Fibroblast of the aortic adventitia (primary cell): ENCODE results near the gene TNFSF11. TPM values are rescaled to one million over a fixed set of nuclear protein-coding genes. Genes with fewer than 3 reads are reported as not detected.

ENCODE experiments used
- DNase-seq: peaks from one replicate; pipeline ENCODE4 v3.0.0-alpha.2; 2010; ENCODE audit warnings: low read depth
- H3K4me3 ChIP-seq: 2 replicates; pipeline ENCODE4 v1.5.1; 2011; ENCODE audit warnings: low read depth, mild to moderate bottlenecking, control low read depth, low read length, moderate library complexity
- CTCF ChIP-seq: IDR thresholded peaks from 2 replicates; pipeline ENCODE4 v1.5.1; 2011; ENCODE audit warnings: mild to moderate bottlenecking, low read length, control low read depth, inconsistent platforms; ENCODE audit not compliant: insufficient read depth
- total RNA-seq: library from RNA; depleted of rRNA; stranded (reverse); fragments of >200 nt; gene quantifications from 2 replicates; pipeline ENCODE4 v1.2.3, GENCODE V29; 2012; ENCODE audit warnings: low replicate concordance

The TNFSF11 gene
- total RNA-seq, 1 donor = 5.2 TPM

GRCh38 chr13:42652642-42653415 lies 78.9 kb downstream of the TNFSF11 start:
- TF ChIP-seq CTCF = no peak
- H3K4me3 ChIP-seq = no peak overlapping the region
- DNase-seq = no peak

GRCh38 chr13:42653679-42654078 lies 79.7 kb downstream of the TNFSF11 start:
- TF ChIP-seq CTCF = no peak
- DNase-seq = no peak
- H3K4me3 ChIP-seq = no peak overlapping the region

GRCh38 chr13:42654212-42654611 lies 80.3 kb downstream of the TNFSF11 start:
- no peak overlapping the region for H3K4me3 ChIP-seq
- TF ChIP-seq CTCF = no peak
- DNase-seq = no peak

- H3K4me3 ChIP-seq = no peak overlapping the region
- peak; percentile 20 for DNase-seq
- no peak for TF ChIP-seq CTCF
These were observed 80.8 kb downstream of the TNFSF11 start for GRCh38 chr13:42654722-42655121.

GRCh38 chr13:42656161-42656560 lies 82.2 kb downstream of the TNFSF11 start:
- no peak for TF ChIP-seq CTCF
- H3K4me3 ChIP-seq = no peak overlapping the region
- DNase-seq = no peak

- no peak for DNase-seq
- no peak overlapping the region for H3K4me3 ChIP-seq
- TF ChIP-seq CTCF = no peak
These were observed 83.0 kb downstream of the TNFSF11 start for GRCh38 chr13:42656958-42657357.

Other genes starting within 250 kb of the TNFSF11 start
- gene FAM216B, start 207.4 kb downstream of the TNFSF11 start, total RNA-seq = 0.25 TPM in 1 of 2 replicates, not detected in the other